CD14-positive monocyte (primary cell): Measurements from ENCODE around the gene POLR3K. TPM values are rescaled to one million over a fixed set of nuclear protein-coding genes. Genes with fewer than 3 reads are reported as not detected.
"Not testable (repeated sequence)": the region's sequence is repeated elsewhere in the genome, so short reads cannot be mapped to it uniquely, and the experiment has no call there.

Experiments used
- DNase-seq, 3 donors: peaks; one replicate each; pipeline ENCODE4 v3.0.0-alpha.2; 2011 to 2022
- H2AFZ ChIP-seq: 2 replicates; pipeline ENCODE4 v1.6.0; 2012; ENCODE audit warnings: mild to moderate bottlenecking, low read depth, low read length, inconsistent platforms; ENCODE audit not compliant: insufficient read depth, poor library complexity, severe bottlenecking
- H3K27ac ChIP-seq, 2 donors: 1 replicate in 1 of 2; 2 replicates in 1 of 2; pipeline ENCODE4 v1.5.1; 2012 to 2013; ENCODE audit warnings: low read length in 2 of 2, control low read depth in 1 of 2, inconsistent platforms in 1 of 2, low read depth in 1 of 2, mild to moderate bottlenecking in 1 of 2
- H3K27me3 ChIP-seq, 2 donors: one replicate each; pipeline versions ENCODE4 v1.6.0 to v1.6.1; 2011 to 2013; ENCODE audit warnings: low read length in 2 of 2; ENCODE audit not compliant: control insufficient read depth in 2 of 2, insufficient read depth in 2 of 2
- H3K36me3 ChIP-seq, 2 donors: replicated peaks in 1 of 2; 1 replicate in 1 of 2; 2 replicates in 1 of 2; pipeline versions ENCODE4 v1.5.1 to v1.6.1; 2012 to 2013; ENCODE audit warnings: low read length in 2 of 2, control low read depth in 1 of 2, inconsistent platforms in 1 of 2, mild to moderate bottlenecking in 1 of 2; ENCODE audit not compliant: insufficient read depth in 2 of 2, control insufficient read depth in 1 of 2
- H3K4me1 ChIP-seq, 2 donors: 1 replicate in 1 of 2; 2 replicates in 1 of 2; pipeline versions ENCODE4 v1.5.1 to v1.6.1; 2012 to 2013; ENCODE audit warnings: low read length in 2 of 2, control low read depth in 1 of 2, inconsistent platforms in 1 of 2, mild to moderate bottlenecking in 1 of 2, moderate library complexity in 1 of 2; ENCODE audit not compliant: insufficient read depth in 2 of 2, control insufficient read depth in 1 of 2
- H3K4me2 ChIP-seq: replicated peaks from 2 replicates; pipeline ENCODE3; 2012; ENCODE audit warnings: low read length, moderate library complexity, mild to moderate bottlenecking; ENCODE audit not compliant: poor library complexity, severe bottlenecking; ENCODE audit errors: extremely low read depth
- H3K4me3 ChIP-seq, 3 experiments: fragments of 200-600 bp in 1 of 3; sonication (generic) in 1 of 3; replicated peaks in 1 of 3; 1 replicate in 2 of 3; 2 replicates in 1 of 3; pipeline ENCODE4 v1.5.1; 2011 to 2013; ENCODE audit warnings: low read length in 3 of 3, mild to moderate bottlenecking in 3 of 3, control low read depth in 2 of 3, low read depth in 2 of 3, inconsistent platforms in 1 of 3, moderate library complexity in 1 of 3
- H3K79me2 ChIP-seq: 2 replicates; pipeline ENCODE4 v1.6.0; 2012; ENCODE audit warnings: mild to moderate bottlenecking, control low read depth, inconsistent platforms, low read length, moderate library complexity; ENCODE audit not compliant: insufficient read depth
- H3K9ac ChIP-seq: 2 replicates; pipeline ENCODE4 v1.6.0; 2017; ENCODE audit warnings: low read length, mild to moderate bottlenecking; ENCODE audit not compliant: insufficient read depth, poor library complexity, severe bottlenecking
- H3K9me3 ChIP-seq, 2 donors: replicated peaks in 1 of 2; 1 replicate in 1 of 2; 2 replicates in 1 of 2; pipeline versions ENCODE4 v1.5.1 to v1.6.1; 2012 to 2013; ENCODE audit warnings: low read length in 2 of 2, control low read depth in 1 of 2; ENCODE audit not compliant: control insufficient read depth in 1 of 2, insufficient read depth in 1 of 2
- H4K20me1 ChIP-seq: 2 replicates; pipeline ENCODE4 v1.6.0; 2012; ENCODE audit warnings: mild to moderate bottlenecking, low read length, control low read depth, moderate library complexity; ENCODE audit not compliant: insufficient read depth
- H3K27ac Mint-ChIP-seq, 7 donors: one replicate each; pipeline ENCODE4 v1.8.0; 2020; ENCODE audit warnings: mild to moderate bottlenecking in 7 of 7, mixed read lengths in 7 of 7, moderate library complexity in 6 of 7, inconsistent platforms in 2 of 7
- H3K27me3 Mint-ChIP-seq, 3 donors: one replicate each; pipeline ENCODE4 v1.8.0; 2021 to 2022; ENCODE audit warnings: low read depth in 3 of 3, mild to moderate bottlenecking in 3 of 3, mixed read lengths in 3 of 3, moderate library complexity in 3 of 3, inconsistent platforms in 1 of 3
- H3K36me3 Mint-ChIP-seq, 2 donors: one replicate each; pipeline ENCODE4 v1.8.0; 2020; ENCODE audit warnings: mixed read lengths in 2 of 2, inconsistent platforms in 1 of 2, mild to moderate bottlenecking in 1 of 2
- H3K4me1 Mint-ChIP-seq: one replicate; pipeline ENCODE4 v1.8.0; 2020; ENCODE audit warnings: mild to moderate bottlenecking, mixed read lengths
- H3K4me3 Mint-ChIP-seq, 2 donors: one replicate each; pipeline ENCODE4 v1.8.0; 2020; ENCODE audit warnings: mild to moderate bottlenecking in 2 of 2, mixed read lengths in 2 of 2, moderate library complexity in 1 of 2
- H3K9me3 Mint-ChIP-seq, 7 donors: one replicate each; pipeline ENCODE4 v1.8.0; 2020 to 2022; ENCODE audit warnings: mixed read lengths in 7 of 7, mild to moderate bottlenecking in 6 of 7, moderate library complexity in 6 of 7, inconsistent platforms in 2 of 7
- WGBS: methylation state at CpG from one replicate; pipeline ENCODE4 v1.1.5; 2013; ENCODE audit warnings: missing lambda C conversion rate; ENCODE audit not compliant: insufficient coverage; 5-methylcytosine and 5-hydroxymethylcytosine counted together
- intact Hi-C, 2 donors: fragments of 100-400 bp; cut with micrococcal nuclease; formaldehyde crosslinking; loops; one replicate each; pipeline versions ENCODE4 v1.15.0 to v1.15.1; 2023
- polyA plus RNA-seq, 3 donors: library from polyadenylated mRNA; depleted of rRNA in 1 of 3; unstranded in 2 of 3; stranded (reverse) in 1 of 3; fragments of 300-500 nt in 2 of 3; fragments of >200 nt in 1 of 3; fragmentation: Illumina TruSeq in 2 of 3; gene quantifications; 1 replicate in 2 of 3; 2 replicates in 1 of 3; pipeline ENCODE4 v1.2.3, GENCODE V29; 2012 to 2021
- TF ChIP-seq, protein P1 (sequence below): fragments of 200-600 bp; IDR thresholded peaks from one replicate; pipeline ENCODE4 v1.8.0; 2022; ENCODE audit warnings: antibody characterized with exemption, mild to moderate bottlenecking

POLR3K gene
- polyA plus RNA-seq, 3 donors, result 9.9 to 20.8 (median 18.7) TPM

- H3K27me3 Mint-ChIP-seq, result peaks cover 0 to 5% (median 0%) of the 10 kb centered on the region in 3 donors
- no peaks in the 10 kb centered on the region for H3K9me3 Mint-ChIP-seq
- Histone ChIP-seq H3K4me1 (peaks cover 0 to 3% of the 10 kb centered on the region in 2 donors), H2AFZ (no peak overlapping the region), H3K27ac (no peak overlapping the region), H3K4me2 (no peak overlapping the region), H4K20me1 (peaks cover 11% of the 10 kb centered on the region), H3K9me3 (no peaks in the 10 kb centered on the region), H3K9ac (no peak overlapping the region), H3K27me3 (no peaks in the 10 kb centered on the region), H3K4me3 (no peak overlapping the region), H3K79me2 (peaks cover 33% of the 10 kb centered on the region), H3K36me3 (peaks cover 50 to 72% of the 10 kb centered on the region in 2 donors)
- H3K4me1 Mint-ChIP-seq, result peaks cover 18% of the 10 kb centered on the region
- DNase-seq, result no peak
- no peak overlapping the region for H3K4me3 Mint-ChIP-seq
- peaks cover 63 to 79% of the 10 kb centered on the region in 2 donors for H3K36me3 Mint-ChIP-seq
- intact Hi-C loops, result no loop called here
- TF ChIP-seq, protein P1, sequence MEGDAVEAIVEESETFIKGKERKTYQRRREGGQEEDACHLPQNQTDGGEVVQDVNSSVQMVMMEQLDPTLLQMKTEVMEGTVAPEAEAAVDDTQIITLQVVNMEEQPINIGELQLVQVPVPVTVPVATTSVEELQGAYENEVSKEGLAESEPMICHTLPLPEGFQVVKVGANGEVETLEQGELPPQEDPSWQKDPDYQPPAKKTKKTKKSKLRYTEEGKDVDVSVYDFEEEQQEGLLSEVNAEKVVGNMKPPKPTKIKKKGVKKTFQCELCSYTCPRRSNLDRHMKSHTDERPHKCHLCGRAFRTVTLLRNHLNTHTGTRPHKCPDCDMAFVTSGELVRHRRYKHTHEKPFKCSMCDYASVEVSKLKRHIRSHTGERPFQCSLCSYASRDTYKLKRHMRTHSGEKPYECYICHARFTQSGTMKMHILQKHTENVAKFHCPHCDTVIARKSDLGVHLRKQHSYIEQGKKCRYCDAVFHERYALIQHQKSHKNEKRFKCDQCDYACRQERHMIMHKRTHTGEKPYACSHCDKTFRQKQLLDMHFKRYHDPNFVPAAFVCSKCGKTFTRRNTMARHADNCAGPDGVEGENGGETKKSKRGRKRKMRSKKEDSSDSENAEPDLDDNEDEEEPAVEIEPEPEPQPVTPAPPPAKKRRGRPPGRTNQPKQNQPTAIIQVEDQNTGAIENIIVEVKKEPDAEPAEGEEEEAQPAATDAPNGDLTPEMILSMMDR, result no peak
- WGBS, result 96% methylated on average over 5 of the region's 7 CpGs
- H3K27ac Mint-ChIP-seq, result peak overlapping the region in 2 of 7 donors; percentile 48 to 74
These were observed 6.2 kb downstream of the POLR3K start for GRCh38 chr16:47234-47633.

DNA sequence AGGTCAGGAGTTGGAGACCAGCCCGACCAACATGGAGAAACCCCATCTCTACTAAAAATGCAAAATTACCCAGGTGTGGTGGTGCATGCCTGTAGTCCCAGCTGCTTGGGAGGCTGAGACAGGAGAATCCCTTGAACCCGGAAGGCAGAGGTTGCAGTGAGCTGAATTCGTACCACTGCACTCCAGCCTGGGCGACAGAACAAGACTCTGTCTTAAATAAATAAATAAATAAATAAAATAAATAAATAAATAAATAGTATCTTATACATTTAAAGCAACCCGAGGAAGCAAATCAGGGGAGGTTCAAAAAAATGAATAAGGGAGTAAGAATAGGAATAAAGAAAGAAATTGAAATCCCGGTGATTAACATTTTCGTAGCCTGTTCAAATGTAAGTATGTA, 6.9 kb downstream of the POLR3K start:
- H2AFZ ChIP-seq, H3K4me2 ChIP-seq, H3K9me3 Mint-ChIP-seq, H3K27ac ChIP-seq, H3K4me1 ChIP-seq, H3K9ac ChIP-seq, H3K9me3 ChIP-seq, intact Hi-C loops, H3K27me3 ChIP-seq, DNase-seq, H3K27ac Mint-ChIP-seq, H3K4me3 ChIP-seq, H3K4me3 Mint-ChIP-seq, H3K27me3 Mint-ChIP-seq: not testable (repeated sequence)
- peaks cover 26% of the 10 kb centered on the region for H3K79me2 ChIP-seq
- Mint-ChIP-seq H3K36me3 (peaks cover 67 to 83% of the 10 kb centered on the region in 2 donors), H3K4me1 (peaks cover 13% of the 10 kb centered on the region)
- H3K36me3 ChIP-seq, result peaks cover 54 to 80% of the 10 kb centered on the region in 2 donors
- WGBS, result no CpG with 5 or more reads among the region's 7 CpGs
- peaks cover 10% of the 10 kb centered on the region for H4K20me1 ChIP-seq
